OCI-LY1 (cell line): ENCODE data around the gene ZNF775.

Source experiments
- EZH2 ChIP-seq: fragments of 200-600 bp; sonication (generic), shearing (Covaris generic); IDR thresholded peaks from 2 replicates; pipeline ENCODE4 v1.8.0; 2017; ENCODE audit warnings: borderline replicate concordance, mixed run types, mild to moderate bottlenecking, antibody characterized with exemption, low read length, moderate library complexity, mixed read lengths
- TF ChIP-seq, protein P1 (sequence below): fragments of 200-600 bp; sonication (generic), shearing (Covaris generic); IDR thresholded peaks from 2 replicates; pipeline ENCODE4 v1.5.1; 2017; ENCODE audit warnings: mild to moderate bottlenecking, antibody characterized with exemption, low read length, moderate library complexity, mixed read lengths

DNA sequence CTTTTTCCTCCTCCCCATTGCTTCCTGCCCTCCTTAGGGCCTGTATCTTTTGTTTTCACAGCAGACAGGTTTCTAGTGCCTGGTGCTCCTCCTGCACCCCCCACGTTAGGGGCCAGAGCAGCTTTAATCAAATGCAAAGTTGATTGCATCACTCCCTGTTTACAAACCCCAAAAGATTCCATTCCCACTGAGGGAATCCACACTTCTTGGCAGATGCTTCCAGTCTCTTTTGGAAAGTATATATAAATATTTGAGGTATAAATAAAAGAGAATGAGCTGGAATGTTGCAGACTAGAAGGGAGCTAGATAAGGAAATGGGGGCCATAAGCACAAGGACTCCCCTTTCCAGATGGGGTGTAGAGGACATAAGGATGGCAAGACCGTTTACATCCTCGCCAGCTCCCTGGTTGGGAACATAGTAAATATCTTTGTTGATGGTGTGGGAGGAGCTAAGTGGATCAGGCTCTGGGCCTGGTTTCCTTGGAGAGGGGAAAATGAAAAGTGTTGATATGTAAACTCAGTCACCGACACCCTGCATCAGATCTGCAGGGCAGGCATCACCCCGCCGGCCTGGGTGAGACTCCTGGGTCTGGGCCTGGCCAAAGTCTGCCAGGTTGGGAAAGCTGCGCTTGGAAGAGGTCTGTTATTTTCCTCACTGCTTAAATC, 43.9 kb upstream of the ZNF775 start:
- TF ChIP-seq, protein P1, sequence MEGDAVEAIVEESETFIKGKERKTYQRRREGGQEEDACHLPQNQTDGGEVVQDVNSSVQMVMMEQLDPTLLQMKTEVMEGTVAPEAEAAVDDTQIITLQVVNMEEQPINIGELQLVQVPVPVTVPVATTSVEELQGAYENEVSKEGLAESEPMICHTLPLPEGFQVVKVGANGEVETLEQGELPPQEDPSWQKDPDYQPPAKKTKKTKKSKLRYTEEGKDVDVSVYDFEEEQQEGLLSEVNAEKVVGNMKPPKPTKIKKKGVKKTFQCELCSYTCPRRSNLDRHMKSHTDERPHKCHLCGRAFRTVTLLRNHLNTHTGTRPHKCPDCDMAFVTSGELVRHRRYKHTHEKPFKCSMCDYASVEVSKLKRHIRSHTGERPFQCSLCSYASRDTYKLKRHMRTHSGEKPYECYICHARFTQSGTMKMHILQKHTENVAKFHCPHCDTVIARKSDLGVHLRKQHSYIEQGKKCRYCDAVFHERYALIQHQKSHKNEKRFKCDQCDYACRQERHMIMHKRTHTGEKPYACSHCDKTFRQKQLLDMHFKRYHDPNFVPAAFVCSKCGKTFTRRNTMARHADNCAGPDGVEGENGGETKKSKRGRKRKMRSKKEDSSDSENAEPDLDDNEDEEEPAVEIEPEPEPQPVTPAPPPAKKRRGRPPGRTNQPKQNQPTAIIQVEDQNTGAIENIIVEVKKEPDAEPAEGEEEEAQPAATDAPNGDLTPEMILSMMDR: no peak
- TF ChIP-seq EZH2: no peak
